Heart right ventricle (tissue), 16 donors: Measurements from ENCODE around the gene SLMAP. TPM values are rescaled to one million over a fixed set of nuclear protein-coding genes. Genes with fewer than 3 reads are reported as not detected.

ENCODE experiments used
- ATAC-seq, 8 donors: fragments of 200-7000 bp; cut with Tn5 transposase; one replicate each; pipeline ENCODE4 v1.9.1; 2020; ENCODE audit warnings: mild to moderate bottlenecking in 8 of 8, moderate library complexity in 8 of 8, moderate number of reproducible peaks in 1 of 8
- DNase-seq, 2 donors: peaks; one replicate each; pipeline ENCODE4 v3.0.0-alpha.2; 2020
- H3K27ac ChIP-seq, 10 donors: fragments of 200-600 bp; sonication (generic) in 2 of 10; one replicate each; pipeline versions ENCODE4 v1.5.0 to v1.8.0; 2020 to 2022; ENCODE audit warnings: mild to moderate bottlenecking in 3 of 10
- H3K27me3 ChIP-seq, 7 donors: fragments of 200-600 bp; one replicate each; pipeline ENCODE4 v1.8.0; 2021 to 2022; ENCODE audit warnings: mild to moderate bottlenecking in 2 of 7
- H3K36me3 ChIP-seq, 9 donors: fragments of 200-600 bp; sonication (generic) in 1 of 9; one replicate each; pipeline versions ENCODE4 v1.5.0 to v1.8.0; 2020 to 2022; ENCODE audit warnings: mild to moderate bottlenecking in 2 of 9
- H3K4me1 ChIP-seq, 9 donors: fragments of 200-600 bp; sonication (generic) in 1 of 9; one replicate each; pipeline versions ENCODE4 v1.5.0 to v1.8.0; 2020 to 2022; ENCODE audit warnings: mild to moderate bottlenecking in 4 of 9
- H3K4me3 ChIP-seq, 10 donors: fragments of 200-600 bp; sonication (generic) in 2 of 10; one replicate each; pipeline versions ENCODE4 v1.5.0 to v1.8.0; 2020 to 2022; ENCODE audit warnings: mild to moderate bottlenecking in 7 of 10, moderate library complexity in 2 of 10
- H3K9me3 ChIP-seq, 11 donors: fragments of 200-600 bp in 10 of 11; sonication (generic) in 2 of 11; one replicate each; pipeline versions ENCODE4 v1.5.0 to v1.8.0; 2013 to 2022; ENCODE audit warnings: mild to moderate bottlenecking in 2 of 11, control low read depth in 1 of 11, moderate library complexity in 1 of 11
- CTCF ChIP-seq, 9 donors: fragments of 200-600 bp; sonication (generic) in 2 of 9; IDR thresholded peaks; one replicate each; pipeline versions ENCODE4 v1.5.0 to v1.8.0; 2021 to 2022; ENCODE audit warnings: antibody characterized with exemption in 9 of 9, mild to moderate bottlenecking in 5 of 9, moderate library complexity in 1 of 9
- WGBS, 2 donors: extraction: QIAGEN DNeasy Blood & Tissue Kit; methylation state at CpG; one replicate each; pipeline ENCODE4 v1.1.7; 2013; ENCODE audit warnings: inconsistent platforms in 1 of 2; 5-methylcytosine and 5-hydroxymethylcytosine counted together
- intact Hi-C, 10 donors: fragments of 100-400 bp; cut with DNase I; formaldehyde crosslinking; loops; one replicate each; pipeline versions ENCODE4 v1.11.1 to v1.14.2; 2022
- polyA plus RNA-seq, 2 donors: library from polyadenylated mRNA; stranded (reverse); fragments of 200-250 nt; gene quantifications; one replicate each; pipeline ENCODE4 v1.2.3, GENCODE V29; 2013
- total RNA-seq, 10 donors: library from RNA; stranded (reverse); fragmentation: NEBNext Ultra II Directional in 3 of 10; extraction: Animal tissue kit (Norgen Biotek cat#: 25700) in 3 of 10; gene quantifications; one replicate each; pipeline versions ENCODE4 v1.2.1 to v1.2.4, GENCODE V29; 2021 to 2023
- donor health status: Arrhythmogenic right ventricular cardiomyopathy.
- donor health status: ischemic (EF 13 %, LVEDD 7.1; RV severe dilation, severe dysfunction).
- donor health status: healthy with polysubstance abuse.
- donor health status: DM: no; HTN: yes; CAD: no.
- donor health status: DM: no; HTN: no; CAD: no.
- donor health status: ischemic (EF 25% LVEDD 6.9; RV normal size, moderate dysfunction).
- donor health status: ischemic (EF 25% LVEDD 5.7; RV mildly dilated, moderate dysfunction).
- donor health status: healthy.
- donor health status: DM: yes; HTN: yes; CAD: no.
- donor health status: Ischemic cardiomyopathy.
- donor health status: ischemic (EF 35%, LVEDD 5.7; RV mildly dilated, moderate dysfunction).
- donor health status: nonischemic (EF 11% LVEDD 7.7; RV severe dilation, severe dysfunction).
- donor health status: DM: yes; HTN: yes; CAD: no.
- donor health status: PGD.
- donor health status: ischemic (EF 29% LVEDD 5.4; RV normal size, mild dysfunction).
- donor health status: nonischemic (EF 23%, LVEDD 6.1; RV moderate dilation, normal function).

Gene SLMAP
- total and polyA plus RNA-seq, 12 donors = 65.8 to 724 (median 341) TPM

- intact Hi-C loops = no loop called here
- no peaks in the 10 kb centered on the region for H3K27me3 ChIP-seq
- H3K27ac ChIP-seq = peak overlapping the region; percentile 4 to 94 (median 67)
- peaks cover 0 to 37% (median 6%) of the 10 kb centered on the region in 9 donors for H3K4me1 ChIP-seq
- no peaks in the 10 kb centered on the region for H3K9me3 ChIP-seq
- no peak for TF ChIP-seq CTCF (IDR thresholded peaks at IDR 0.05)
- peak overlapping the region in 8 of 10 donors; percentile 9 to 56 (median 51) for H3K4me3 ChIP-seq
- peaks cover 0 to 38% (median 0%) of the 10 kb centered on the region in 9 donors for H3K36me3 ChIP-seq
- 50 to 55% methylated on average over 3 of the region's 3 CpGs for WGBS, 2 donors
- DNase-seq (no peak), ATAC-seq (peak in 4 of 8 donors; percentile 33 to 59 (median 46))
Measured at GRCh38 chr3:57893668-57894067, 137.6 kb downstream of the SLMAP start.

- intact Hi-C loops = no loop called here
- DNase-seq = no peak
- TF ChIP-seq CTCF (IDR thresholded peaks at IDR 0.05) = no peak
- Histone ChIP-seq H3K27ac (peak overlapping the region in 6 of 10 donors; percentile 23 to 90 (median 30)), H3K4me3 (peak overlapping the region in 2 of 10 donors; percentile 10 to 14), H3K9me3 (no peaks in the 10 kb centered on the region), H3K4me1 (peaks cover 0 to 41% (median 6%) of the 10 kb centered on the region in 9 donors), H3K27me3 (no peaks in the 10 kb centered on the region), H3K36me3 (peaks cover 0 to 61% (median 6%) of the 10 kb centered on the region in 9 donors)
- WGBS, 2 donors = 38 to 42% methylated on average over 4 of the region's 4 CpGs
- no peak for ATAC-seq
Measured at GRCh38 chr3:57896031-57896430, 139.9 kb downstream of the SLMAP start.

GRCh38 chr3:57896691-57897090 is 140.6 kb downstream of the SLMAP start:
- ATAC-seq (no peak), DNase-seq (no peak)
- Histone ChIP-seq H3K9me3 (no peaks in the 10 kb centered on the region), H3K36me3 (peaks cover 0 to 66% (median 6%) of the 10 kb centered on the region in 9 donors), H3K27me3 (no peaks in the 10 kb centered on the region), H3K4me1 (peaks cover 0 to 47% (median 6%) of the 10 kb centered on the region in 9 donors), H3K27ac (peak overlapping the region in 2 of 10 donors; percentile 87 to 90), H3K4me3 (peak overlapping the region in 2 of 10 donors; percentile 10 to 14)
- no peak for TF ChIP-seq CTCF (IDR thresholded peaks at IDR 0.05)
- WGBS, 2 donors = 60 to 67% methylated on average over 4 of the region's 4 CpGs
- intact Hi-C loops = no loop called here

GRCh38 chr3:57900786-57901185 is 144.7 kb downstream of the SLMAP start:
- no peaks in the 10 kb centered on the region for H3K9me3 ChIP-seq
- TF ChIP-seq CTCF (IDR thresholded peaks at IDR 0.05) = no peak
- no peak overlapping the region for H3K27ac ChIP-seq
- H3K36me3 ChIP-seq = peaks cover 0 to 92% (median 6%) of the 10 kb centered on the region in 9 donors
- no peaks in the 10 kb centered on the region for H3K27me3 ChIP-seq
- peaks cover 0 to 63% (median 13%) of the 10 kb centered on the region in 9 donors for H3K4me1 ChIP-seq
- DNase-seq (no peak), ATAC-seq (peak in 2 of 8 donors; percentile 20 to 30)
- 77 to 87% methylated on average over 2 of the region's 2 CpGs for WGBS, 2 donors
- H3K4me3 ChIP-seq = no peak overlapping the region
- intact Hi-C loops = no loop called here
